Stimulated activated CD4-positive, alpha-beta T cell treated with anti-CD3 and anti-CD28 coated beads, Interleukin-15, amount 100 ng/mL, for 48 hours (primary cell): ENCODE measurements around the gene SEC14L5.

ENCODE experiments used
- DNase-seq, 2 donors: peaks; one replicate each; pipeline ENCODE4 v3.0.0-alpha.2; 2020; ENCODE audit warnings: low read depth in 2 of 2

The SEC14L5 gene

GRCh38 chr16:4984174-4984990 is 26.3 kb downstream of the SEC14L5 start:
- no peak for DNase-seq

GRCh38 chr16:4987250-4987579 is 29.1 kb downstream of the SEC14L5 start:
- DNase-seq, result no peak

GRCh38 chr16:4987580-4988374 is 29.6 kb downstream of the SEC14L5 start:
- DNase-seq, result no peak

- no peak for DNase-seq
Measured at GRCh38 chr16:4988647-4989046, 30.5 kb downstream of the SEC14L5 start.

- no peak for DNase-seq
Measured at GRCh38 chr16:4989391-4990006, 31.4 kb downstream of the SEC14L5 start.

GRCh38 chr16:4990415-4990814 is 32.3 kb downstream of the SEC14L5 start:
- no peak for DNase-seq

GRCh38 chr16:4991754-4992153 is 33.6 kb downstream of the SEC14L5 start:
- no peak for DNase-seq

GRCh38 chr16:4994719-4995434 is 36.7 kb downstream of the SEC14L5 start:
- DNase-seq, result no peak

GRCh38 chr16:5000573-5001001 is 42.5 kb downstream of the SEC14L5 start:
- no peak for DNase-seq

- no peak for DNase-seq
Measured at GRCh38 chr16:5001571-5001970, 43.4 kb downstream of the SEC14L5 start.

GRCh38 chr16:5001986-5002385 is 43.9 kb downstream of the SEC14L5 start:
- DNase-seq, result no peak

GRCh38 chr16:5002699-5003143 is 44.6 kb downstream of the SEC14L5 start:
- DNase-seq, result no peak

GRCh38 chr16:5003211-5003610 is 45.1 kb downstream of the SEC14L5 start:
- DNase-seq, result no peak

- DNase-seq, result no peak
Measured at GRCh38 chr16:5003828-5004227, 45.7 kb downstream of the SEC14L5 start.

- no peak for DNase-seq
Measured at GRCh38 chr16:5004311-5004710, 46.2 kb downstream of the SEC14L5 start.

GRCh38 chr16:5005916-5006315 is 47.8 kb downstream of the SEC14L5 start:
- no peak for DNase-seq

GRCh38 chr16:5006348-5007193 is 48.4 kb downstream of the SEC14L5 start:
- DNase-seq, result no peak

GRCh38 chr16:5007256-5007655 is 49.1 kb downstream of the SEC14L5 start:
- no peak for DNase-seq

GRCh38 chr16:5008311-5008731 is 50.2 kb downstream of the SEC14L5 start:
- no peak for DNase-seq

GRCh38 chr16:5010576-5011329 is 52.6 kb downstream of the SEC14L5 start:
- DNase-seq, result no peak
